HG03025 (cell line): ENCODE data around the gene PTPRN2.

Source experiments
- ATAC-seq: cut with Tn5 transposase; IDR thresholded peaks from one replicate; pipeline ENCODE4 v1.9.1; 2021; ENCODE audit warnings: mild to moderate bottlenecking, moderate library complexity; ENCODE audit not compliant: unreplicated experiment, low FRiP score

The PTPRN2 gene

GRCh38 chr7:157877298-157878090, 710.1 kb downstream of the PTPRN2 start:
- ATAC-seq, result no peak

- no peak for ATAC-seq
Measured at GRCh38 chr7:157876469-157877285, 710.9 kb downstream of the PTPRN2 start.

GRCh38 chr7:157875230-157876179, 712.1 kb downstream of the PTPRN2 start:
- ATAC-seq, result no peak

GRCh38 chr7:157874870-157875229, 712.8 kb downstream of the PTPRN2 start:
- no peak for ATAC-seq

- ATAC-seq, result no peak
Measured at GRCh38 chr7:157874208-157874816, 713.3 kb downstream of the PTPRN2 start.

- no peak for ATAC-seq
Measured at GRCh38 chr7:157873664-157874063, 714.0 kb downstream of the PTPRN2 start.

- no peak for ATAC-seq
Measured at GRCh38 chr7:157873181-157873580, 714.4 kb downstream of the PTPRN2 start.

- no peak for ATAC-seq
Measured at GRCh38 chr7:157872447-157872846, 715.2 kb downstream of the PTPRN2 start.

GRCh38 chr7:157871681-157872080, 715.9 kb downstream of the PTPRN2 start:
- ATAC-seq, result no peak

GRCh38 chr7:157870644-157871290, 716.9 kb downstream of the PTPRN2 start:
- ATAC-seq, result no peak

- no peak for ATAC-seq
Measured at GRCh38 chr7:157869793-157870192, 717.8 kb downstream of the PTPRN2 start.

GRCh38 chr7:157867685-157868305, 719.8 kb downstream of the PTPRN2 start:
- ATAC-seq, result no peak

GRCh38 chr7:157866336-157866924, 721.2 kb downstream of the PTPRN2 start:
- no peak for ATAC-seq

GRCh38 chr7:157865351-157866165, 722.1 kb downstream of the PTPRN2 start:
- no peak for ATAC-seq

- no peak for ATAC-seq
Measured at GRCh38 chr7:157864911-157865310, 722.7 kb downstream of the PTPRN2 start.

- ATAC-seq, result no peak
Measured at GRCh38 chr7:157863906-157864810, 723.5 kb downstream of the PTPRN2 start.

GRCh38 chr7:157863176-157863575, 724.4 kb downstream of the PTPRN2 start:
- no peak for ATAC-seq
